HepG2 (cell line): ENCODE data around the gene SPTBN5. TPM values are rescaled to one million over a fixed set of nuclear protein-coding genes. Genes with fewer than 3 reads are reported as not detected.

ENCODE experiments used
- ATAC-seq: fragments of 200-7000 bp; cut with Tn5 transposase; 3 replicates; pipeline ENCODE4 v1.9.1; 2020; ENCODE audit warnings: mild to moderate bottlenecking, moderate library complexity
- BruUV-seq: library from RNA; stranded (reverse); fragments of 400-500 nt; replicated peaks from 2 replicates; lab custom pipeline; 2021; lab: Mats Ljungman, UMichigan
- CTCF ChIA-PET: fragments of 300-600 bp; formaldehyde crosslinking; extraction: SDS; loops from one replicate; lab custom pipeline; 2021; ENCODE audit warnings: low total read pairs, inconsistent platforms, low intra/inter-chr PET ratio; lab: Yijun Ruan, JAX
- POLR2A ChIA-PET: fragments of 350-600 bp; sonication (Branson Sonifier 250); formaldehyde crosslinking; loops from one replicate; lab custom pipeline; 2020; ENCODE audit warnings: antibody characterized with exemption, inconsistent platforms; lab: Yijun Ruan, JAX
- DNase-seq: peaks from one replicate; pipeline ENCODE4 v3.0.0-alpha.2; 2015; ENCODE audit warnings: low spot score
- FAIRE-seq: peaks from 3 replicates; lab custom pipeline; 2011; peaks lifted over from hg19 to GRCh38; lab: Jason Lieb, UNC
- H2AFZ ChIP-seq: one replicate; pipeline ENCODE4 v1.6.1; 2011; ENCODE audit warnings: low read length, inconsistent platforms
- H3K27ac ChIP-seq: fragments of 300-600 bp; 3 replicates; pipeline ENCODE4 v1.8.0; 2011; ENCODE audit warnings: mixed run types, mild to moderate bottlenecking, mixed read lengths, low read length, inconsistent platforms; ENCODE audit not compliant: insufficient read depth; ENCODE audit errors: extremely low read length
- H3K27me3 ChIP-seq, 2 experiments: fragments of 200-600 bp in 1 of 2; 2 replicates in 1 of 2; 3 replicates in 1 of 2; pipeline versions ENCODE4 v1.6.0 to v1.8.0; 2011; ENCODE audit warnings: low read length in 2 of 2, mild to moderate bottlenecking in 2 of 2, moderate library complexity in 2 of 2, inconsistent platforms in 1 of 2; ENCODE audit not compliant: insufficient read depth in 2 of 2, control insufficient read depth in 1 of 2
- H3K36me3 ChIP-seq, 2 experiments: fragments of 200-600 bp in 1 of 2; replicated peaks in 1 of 2; 2 replicates in 1 of 2; 3 replicates in 1 of 2; pipeline versions ENCODE4 v1.5.1 to v1.8.0; 2011; ENCODE audit warnings: low read length in 2 of 2, inconsistent platforms in 1 of 2; ENCODE audit not compliant: insufficient read depth in 2 of 2, control insufficient read depth in 1 of 2
- H3K4me1 ChIP-seq: 2 replicates; pipeline ENCODE4 v1.5.1; 2012; ENCODE audit warnings: low read length, inconsistent platforms; ENCODE audit not compliant: insufficient read depth
- H3K4me2 ChIP-seq: 2 replicates; pipeline ENCODE4 v1.6.0; 2011; ENCODE audit warnings: low read depth, low read length, inconsistent platforms
- H3K4me3 ChIP-seq, 3 experiments: fragments of 200-600 bp in 1 of 3; sonication (generic), shearing (Covaris generic) in 1 of 3; replicated peaks in 1 of 3; 2 replicates each; pipeline ENCODE4 v1.5.1; 2011 to 2016; ENCODE audit warnings: low read length in 3 of 3, inconsistent platforms in 2 of 3, low read depth in 2 of 3, mild to moderate bottlenecking in 2 of 3, control low read depth in 1 of 3, mixed read lengths in 1 of 3; ENCODE audit not compliant: insufficient read depth in 1 of 3
- H3K79me2 ChIP-seq: one replicate; pipeline ENCODE4 v1.6.1; 2011; ENCODE audit warnings: low read length, inconsistent platforms; ENCODE audit not compliant: insufficient read depth
- H3K9ac ChIP-seq: 2 replicates; pipeline ENCODE4 v1.6.0; 2011; ENCODE audit warnings: mild to moderate bottlenecking, low read depth, low read length, inconsistent platforms; ENCODE audit not compliant: insufficient read depth
- H3K9me3 ChIP-seq: 2 replicates; pipeline ENCODE4 v1.5.1; 2012; ENCODE audit warnings: mild to moderate bottlenecking, low read length
- H4K20me1 ChIP-seq: 2 replicates; pipeline ENCODE4 v1.6.0; 2011; ENCODE audit warnings: inconsistent platforms, mild to moderate bottlenecking, low read length, moderate library complexity; ENCODE audit not compliant: insufficient read depth
- DNMT3B ChIP-seq: conservative IDR thresholded peaks from 2 replicates; pipeline ENCODE4 v1.6.1; 2016; ENCODE audit warnings: missing biosample characterization, control low read depth
- HES4 ChIP-seq: sonication (generic); formaldehyde crosslinking; IDR thresholded peaks from 2 replicates; pipeline ENCODE4 v1.9.0; 2021; ENCODE audit warnings: mild to moderate bottlenecking, missing genetic modification reagents, borderline replicate concordance
- HNRNPL ChIP-seq: fragments of 200-400 bp; formaldehyde crosslinking; IDR thresholded peaks from 2 replicates; pipeline ENCODE4 v1.6.1; 2017; ENCODE audit warnings: mild to moderate bottlenecking, low read depth, low read length
- MAF1 ChIP-seq: sonication (generic); formaldehyde crosslinking; IDR thresholded peaks from 2 replicates; pipeline ENCODE4 v1.5.0; 2020; ENCODE audit warnings: missing genetic modification reagents, borderline replicate concordance
- NONO ChIP-seq, 2 experiments: fragments of 450-650 bp in 1 of 2; sonication (generic) in 1 of 2; formaldehyde crosslinking in 1 of 2; IDR thresholded peaks in 1 of 2; conservative IDR thresholded peaks in 1 of 2; 2 replicates each; pipeline versions ENCODE4 v1.6.1 to v1.8.0; 2017 to 2022; ENCODE audit warnings: mild to moderate bottlenecking in 1 of 2, missing genetic modification reagents in 1 of 2, moderate library complexity in 1 of 2
- SMC3 ChIP-seq: IDR thresholded peaks from 2 replicates; pipeline ENCODE4 v1.6.1; 2011; ENCODE audit warnings: low read length, improper control_type of control experiment
- SNAI1 ChIP-seq: sonication (generic); formaldehyde crosslinking; IDR thresholded peaks from 2 replicates; pipeline ENCODE4 v1.5.0; 2020; ENCODE audit warnings: mild to moderate bottlenecking, missing genetic modification reagents, borderline replicate concordance
- TERF1 ChIP-seq: sonication (generic); formaldehyde crosslinking; IDR thresholded peaks from 2 replicates; pipeline ENCODE4 v1.8.0; 2022; ENCODE audit warnings: mild to moderate bottlenecking, missing genetic modification reagents, moderate library complexity
- ZBTB7A ChIP-seq: sonication (generic); formaldehyde crosslinking; IDR thresholded peaks from 2 replicates; pipeline ENCODE4 v1.8.0; 2022; ENCODE audit warnings: mild to moderate bottlenecking, missing genetic modification reagents
- ZEB1 ChIP-seq: IDR thresholded peaks from 2 replicates; pipeline ENCODE4 v1.6.1; 2012; ENCODE audit warnings: mild to moderate bottlenecking, low read depth, inconsistent platforms; ENCODE audit not compliant: insufficient replicate concordance
- ZNF451 ChIP-seq: sonication (generic); formaldehyde crosslinking; IDR thresholded peaks from 2 replicates; pipeline ENCODE4 v1.5.0; 2020; ENCODE audit warnings: mild to moderate bottlenecking, missing genetic modification reagents
- ZNF558 ChIP-seq: sonication (generic); formaldehyde crosslinking; IDR thresholded peaks from 2 replicates; pipeline ENCODE4 v1.9.0; 2022; ENCODE audit warnings: mild to moderate bottlenecking, missing genetic modification reagents, borderline replicate concordance
- WGBS: methylation state at CpG from one replicate; pipeline ENCODE4 v1.1.6; 2017; ENCODE audit warnings: low lambda C conversion rate; 5-methylcytosine and 5-hydroxymethylcytosine counted together
- in situ Hi-C: cut with HindIII; loops from 2 replicates; pipeline ENCODE4 v1.10.0; 2017; ENCODE audit warnings: low pct_unique_long_range_greater_than_20kb; ENCODE audit not compliant: extremely low pct_ligation_motif_present
- intact Hi-C: fragments of 100-400 bp; cut with micrococcal nuclease; formaldehyde crosslinking; loops from one replicate; pipeline ENCODE4 v1.10.0; 2022; ENCODE audit not compliant: unreplicated experiment
- polyA plus RNA-seq, 8 experiments: library from polyadenylated mRNA; depleted of rRNA in 3 of 8; stranded (reverse) in 7 of 8; unstranded in 1 of 8; fragments of >200 nt; fragmentation: Illumina TruSeq in 4 of 8; extraction: Trizol in 4 of 8; gene quantifications; 2 replicates each; pipeline versions ENCODE4 v1.2.1 to v1.2.3, GENCODE V29; 2011 to 2016; ENCODE audit warnings: low read depth in 4 of 8, missing spikeins in 1 of 8, mixed read lengths in 1 of 8; ENCODE audit not compliant: insufficient read depth in 1 of 8
- total RNA-seq, 5 experiments: library from RNA; depleted of rRNA; stranded (reverse); fragments of >200 nt; fragmentation: Illumina TruSeq; extraction: Trizol; gene quantifications; 2 replicates each; pipeline ENCODE4 v1.2.3, GENCODE V29; 2016; ENCODE audit warnings: low read depth in 1 of 5
- TF ChIP-seq, protein P1 (sequence below): IDR thresholded peaks from 2 replicates; pipeline ENCODE4 v1.4.0; 2020; ENCODE audit warnings: mild to moderate bottlenecking, missing genetic modification reagents
- TF ChIP-seq, protein P2 (sequence below): sonication (generic); formaldehyde crosslinking; IDR thresholded peaks from 2 replicates; pipeline ENCODE4 v1.4.0; 2020; ENCODE audit warnings: mild to moderate bottlenecking, low read depth, missing genetic modification reagents
- TF ChIP-seq, protein P3 (sequence below): sonication (generic); formaldehyde crosslinking; IDR thresholded peaks from 2 replicates; pipeline ENCODE4 v1.5.0; 2020; ENCODE audit warnings: mild to moderate bottlenecking, missing genetic modification reagents, moderate library complexity

SPTBN5 gene
- total and polyA plus RNA-seq, 2 of the 13 experiments (the other 11 are each of a cell fraction or from before 2014, with no cell fraction given): 0.01 to 0.07 TPM

GRCh38 chr15:41860049-41860828, 33.6 kb downstream of the SPTBN5 start:
- Histone ChIP-seq H3K27me3 (peaks cover 11 to 51% of the 10 kb centered on the region in 2 experiments; a peak in 4 of 5 replicates), H3K4me1 (peaks cover 45% of the 10 kb centered on the region), H3K9me3 (no peaks in the 10 kb centered on the region), H3K4me2 (peak overlapping the region; percentile 46), H3K36me3 (no peaks in the 10 kb centered on the region), H3K27ac (no peak overlapping the region), H3K9ac (no peak overlapping the region), H2AFZ (no peak overlapping the region), H3K79me2 (no peaks in the 10 kb centered on the region), H4K20me1 (no peaks in the 10 kb centered on the region), H3K4me3 (peak overlapping the region in 1 of 3 experiments; percentile 15; a peak in 1 of 6 replicates)
- in situ Hi-C loops: no loop called here
- FAIRE-seq: peak; percentile 84
- peak; percentile 48 for DNase-seq
- POLR2A ChIA-PET: no interaction called here
- 0% methylated on average over 5 of the region's 15 CpGs for WGBS
- BruUV-seq: no TSS peak
- intact Hi-C loops: no loop called here
- CTCF ChIA-PET: interaction anchor here (1.5 kb wide), 1 partner anchor 44 kb away, joined by 7 read pairs; no protein-coding TSS in a partner anchor
- peak; percentile 68 for ATAC-seq
- no peak for TF ChIP-seq ZNF558 (CRISPR knock-in tag)
- TF ChIP-seq ZBTB7A: peak; percentile 38; the same call in 1 of the 2 replicates
- no peak for TF ChIP-seq ZEB1
- TF ChIP-seq HES4 (CRISPR knock-in tag): no peak
- TF ChIP-seq, protein P1, sequence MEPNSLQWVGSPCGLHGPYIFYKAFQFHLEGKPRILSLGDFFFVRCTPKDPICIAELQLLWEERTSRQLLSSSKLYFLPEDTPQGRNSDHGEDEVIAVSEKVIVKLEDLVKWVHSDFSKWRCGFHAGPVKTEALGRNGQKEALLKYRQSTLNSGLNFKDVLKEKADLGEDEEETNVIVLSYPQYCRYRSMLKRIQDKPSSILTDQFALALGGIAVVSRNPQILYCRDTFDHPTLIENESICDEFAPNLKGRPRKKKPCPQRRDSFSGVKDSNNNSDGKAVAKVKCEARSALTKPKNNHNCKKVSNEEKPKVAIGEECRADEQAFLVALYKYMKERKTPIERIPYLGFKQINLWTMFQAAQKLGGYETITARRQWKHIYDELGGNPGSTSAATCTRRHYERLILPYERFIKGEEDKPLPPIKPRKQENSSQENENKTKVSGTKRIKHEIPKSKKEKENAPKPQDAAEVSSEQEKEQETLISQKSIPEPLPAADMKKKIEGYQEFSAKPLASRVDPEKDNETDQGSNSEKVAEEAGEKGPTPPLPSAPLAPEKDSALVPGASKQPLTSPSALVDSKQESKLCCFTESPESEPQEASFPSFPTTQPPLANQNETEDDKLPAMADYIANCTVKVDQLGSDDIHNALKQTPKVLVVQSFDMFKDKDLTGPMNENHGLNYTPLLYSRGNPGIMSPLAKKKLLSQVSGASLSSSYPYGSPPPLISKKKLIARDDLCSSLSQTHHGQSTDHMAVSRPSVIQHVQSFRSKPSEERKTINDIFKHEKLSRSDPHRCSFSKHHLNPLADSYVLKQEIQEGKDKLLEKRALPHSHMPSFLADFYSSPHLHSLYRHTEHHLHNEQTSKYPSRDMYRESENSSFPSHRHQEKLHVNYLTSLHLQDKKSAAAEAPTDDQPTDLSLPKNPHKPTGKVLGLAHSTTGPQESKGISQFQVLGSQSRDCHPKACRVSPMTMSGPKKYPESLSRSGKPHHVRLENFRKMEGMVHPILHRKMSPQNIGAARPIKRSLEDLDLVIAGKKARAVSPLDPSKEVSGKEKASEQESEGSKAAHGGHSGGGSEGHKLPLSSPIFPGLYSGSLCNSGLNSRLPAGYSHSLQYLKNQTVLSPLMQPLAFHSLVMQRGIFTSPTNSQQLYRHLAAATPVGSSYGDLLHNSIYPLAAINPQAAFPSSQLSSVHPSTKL (CRISPR knock-in tag): peak; percentile 31; the same call in 1 of the 2 replicates
- TF ChIP-seq, protein P2, sequence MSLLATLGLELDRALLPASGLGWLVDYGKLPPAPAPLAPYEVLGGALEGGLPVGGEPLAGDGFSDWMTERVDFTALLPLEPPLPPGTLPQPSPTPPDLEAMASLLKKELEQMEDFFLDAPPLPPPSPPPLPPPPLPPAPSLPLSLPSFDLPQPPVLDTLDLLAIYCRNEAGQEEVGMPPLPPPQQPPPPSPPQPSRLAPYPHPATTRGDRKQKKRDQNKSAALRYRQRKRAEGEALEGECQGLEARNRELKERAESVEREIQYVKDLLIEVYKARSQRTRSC: no peak
- no peak for TF ChIP-seq SNAI1 (CRISPR knock-in tag)
- no peak for TF ChIP-seq TERF1 (CRISPR knock-in tag)
- peak; percentile 43; the same call in 1 of the 2 replicates for TF ChIP-seq SMC3
- TF ChIP-seq MAF1 (CRISPR knock-in tag): no peak
- TF ChIP-seq, protein P3, sequence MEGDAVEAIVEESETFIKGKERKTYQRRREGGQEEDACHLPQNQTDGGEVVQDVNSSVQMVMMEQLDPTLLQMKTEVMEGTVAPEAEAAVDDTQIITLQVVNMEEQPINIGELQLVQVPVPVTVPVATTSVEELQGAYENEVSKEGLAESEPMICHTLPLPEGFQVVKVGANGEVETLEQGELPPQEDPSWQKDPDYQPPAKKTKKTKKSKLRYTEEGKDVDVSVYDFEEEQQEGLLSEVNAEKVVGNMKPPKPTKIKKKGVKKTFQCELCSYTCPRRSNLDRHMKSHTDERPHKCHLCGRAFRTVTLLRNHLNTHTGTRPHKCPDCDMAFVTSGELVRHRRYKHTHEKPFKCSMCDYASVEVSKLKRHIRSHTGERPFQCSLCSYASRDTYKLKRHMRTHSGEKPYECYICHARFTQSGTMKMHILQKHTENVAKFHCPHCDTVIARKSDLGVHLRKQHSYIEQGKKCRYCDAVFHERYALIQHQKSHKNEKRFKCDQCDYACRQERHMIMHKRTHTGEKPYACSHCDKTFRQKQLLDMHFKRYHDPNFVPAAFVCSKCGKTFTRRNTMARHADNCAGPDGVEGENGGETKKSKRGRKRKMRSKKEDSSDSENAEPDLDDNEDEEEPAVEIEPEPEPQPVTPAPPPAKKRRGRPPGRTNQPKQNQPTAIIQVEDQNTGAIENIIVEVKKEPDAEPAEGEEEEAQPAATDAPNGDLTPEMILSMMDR (CRISPR knock-in tag): peak; percentile 81
- 0 out of 2 replicates have a peak, but pooled peaks have one; percentile 50 for TF ChIP-seq HNRNPL
- no peak for TF ChIP-seq DNMT3B
- no peak for TF ChIP-seq NONO (IDR thresholded peaks at IDR 0.05)
- no peak for TF ChIP-seq NONO (CRISPR knock-in tag; conservative IDR thresholded peaks at IDR 0.05)
- TF ChIP-seq ZNF451 (CRISPR knock-in tag): no peak
